IMR-90 (cell line): ENCODE data around the gene AHSA1. TPM values are rescaled to one million over a fixed set of nuclear protein-coding genes. Genes with fewer than 3 reads are reported as not detected.

Source experiments
- ATAC-seq: fragments of 200-7000 bp; cut with Tn5 transposase; 2 replicates; pipeline ENCODE4 v1.9.1; 2020; ENCODE audit warnings: low read depth, mild to moderate bottlenecking, moderate library complexity
- BruUV-seq: library from RNA; stranded (reverse); fragments of 400-500 nt; replicated peaks from 2 replicates; lab custom pipeline; 2021; lab: Mats Ljungman, UMichigan
- CTCF ChIA-PET: fragments of 300-600 bp; formaldehyde crosslinking; extraction: SDS; loops from one replicate; lab custom pipeline; 2021; ENCODE audit warnings: antibody characterized with exemption; lab: Yijun Ruan, JAX
- POLR2A ChIA-PET: fragments of 300-600 bp; sonication (Branson Sonifier 250); formaldehyde crosslinking; loops from one replicate; lab custom pipeline; 2022; ENCODE audit warnings: antibody characterized with exemption; ENCODE audit not compliant: unreplicated experiment; lab: Charles Lee
- DNase-seq: peaks from one replicate; pipeline ENCODE4 v3.0.0; 2013
- H2AFZ ChIP-seq: replicated peaks from 2 replicates; pipeline ENCODE3; 2013; ENCODE audit warnings: low read length, mild to moderate bottlenecking; ENCODE audit not compliant: poor library complexity
- H2AK5ac ChIP-seq: 2 replicates; pipeline ENCODE4 v1.6.1; 2013; ENCODE audit warnings: low read depth, low read length, inconsistent platforms
- H2AK9ac ChIP-seq: replicated peaks from 2 replicates; pipeline ENCODE3; 2013; ENCODE audit warnings: mild to moderate bottlenecking, low read depth, low read length, moderate library complexity; ENCODE audit not compliant: poor library complexity
- H2BK120ac ChIP-seq: 2 replicates; pipeline ENCODE4 v1.6.1; 2013; ENCODE audit warnings: low read depth, low read length, inconsistent platforms
- H2BK15ac ChIP-seq: 3 replicates; pipeline ENCODE4 v1.6.1; 2013; ENCODE audit warnings: low read depth, low read length, inconsistent platforms
- H2BK20ac ChIP-seq: 2 replicates; pipeline ENCODE4 v1.6.1; 2013; ENCODE audit warnings: low read depth, mild to moderate bottlenecking, inconsistent platforms, low read length, moderate library complexity
- H2BK5ac ChIP-seq: 2 replicates; pipeline ENCODE4 v1.6.1; 2013; ENCODE audit warnings: mild to moderate bottlenecking, low read depth, low read length, inconsistent platforms; ENCODE audit not compliant: poor library complexity, severe bottlenecking
- H3K14ac ChIP-seq: replicated peaks from 2 replicates; pipeline ENCODE4 v1.6.1; 2013; ENCODE audit warnings: low read depth, low read length, inconsistent platforms
- H3K18ac ChIP-seq: 2 replicates; pipeline ENCODE4 v1.6.1; 2013; ENCODE audit warnings: low read depth, low read length, control low read depth
- H3K23ac ChIP-seq: 2 replicates; pipeline ENCODE4 v1.6.1; 2013; ENCODE audit warnings: low read depth, low read length, inconsistent platforms
- H3K27ac ChIP-seq: 2 replicates; pipeline ENCODE4 v1.5.1; 2013; ENCODE audit warnings: mild to moderate bottlenecking, control low read depth, low read length; ENCODE audit not compliant: insufficient read depth
- H3K27me3 ChIP-seq: 2 replicates; pipeline ENCODE4 v1.6.1; 2013; ENCODE audit warnings: low read length; ENCODE audit not compliant: control insufficient read depth, insufficient read depth
- H3K36me3 ChIP-seq: 2 replicates; pipeline ENCODE4 v1.6.1; 2013; ENCODE audit warnings: low read length, mixed read lengths; ENCODE audit not compliant: control insufficient read depth, insufficient read depth
- H3K4ac ChIP-seq: 2 replicates; pipeline ENCODE4 v1.6.1; 2013; ENCODE audit warnings: low read depth, low read length, inconsistent platforms
- H3K4me1 ChIP-seq: 2 replicates; pipeline ENCODE4 v1.6.1; 2013; ENCODE audit warnings: low read length, mixed read lengths; ENCODE audit not compliant: control insufficient read depth, insufficient read depth
- H3K4me2 ChIP-seq: 2 replicates; pipeline ENCODE4 v1.6.1; 2013; ENCODE audit warnings: low read depth, mild to moderate bottlenecking, control low read depth, low read length, moderate library complexity
- H3K4me3 ChIP-seq: 2 replicates; pipeline ENCODE4 v1.5.1; 2013; ENCODE audit warnings: low read depth, mild to moderate bottlenecking, control low read depth, low read length, moderate library complexity; ENCODE audit not compliant: insufficient read depth
- H3K56ac ChIP-seq: 2 replicates; pipeline ENCODE4 v1.6.1; 2013; ENCODE audit warnings: low read length, inconsistent platforms; ENCODE audit not compliant: insufficient read depth; ENCODE audit errors: extremely low read depth
- H3K79me1 ChIP-seq, 2 experiments: 2 replicates each; pipeline ENCODE4 v1.6.1; 2013; ENCODE audit warnings: low read length in 2 of 2, inconsistent platforms in 1 of 2, low read depth in 1 of 2
- H3K9ac ChIP-seq: 2 replicates; pipeline ENCODE4 v1.6.1; 2013; ENCODE audit warnings: low read depth, low read length, control low read depth
- H3K9me1 ChIP-seq: 2 replicates; pipeline ENCODE4 v1.6.1; 2013; ENCODE audit warnings: low read length, inconsistent platforms; ENCODE audit not compliant: insufficient read depth
- H3K9me3 ChIP-seq: 2 replicates; pipeline ENCODE4 v1.6.1; 2013; ENCODE audit warnings: low read length; ENCODE audit not compliant: control insufficient read depth, insufficient read depth
- H4K20me1 ChIP-seq: 2 replicates; pipeline ENCODE4 v1.6.1; 2013; ENCODE audit warnings: low read length, inconsistent platforms; ENCODE audit not compliant: insufficient read depth
- H4K5ac ChIP-seq: 2 replicates; pipeline ENCODE4 v1.6.1; 2013; ENCODE audit warnings: mild to moderate bottlenecking, low read depth, low read length, control low read depth
- H4K8ac ChIP-seq, 2 experiments: 2 replicates each; pipeline ENCODE4 v1.6.1; 2013; ENCODE audit warnings: low read depth in 2 of 2, low read length in 2 of 2, control low read depth in 1 of 2, inconsistent platforms in 1 of 2
- H4K91ac ChIP-seq: 2 replicates; pipeline ENCODE4 v1.6.1; 2013; ENCODE audit warnings: low read depth, low read length, inconsistent platforms; ENCODE audit not compliant: insufficient read depth
- CEBPB ChIP-seq: IDR thresholded peaks from 2 replicates; pipeline ENCODE4 v1.6.1; 2012; ENCODE audit warnings: low read depth, low read length, improper control_type of control experiment
- CHD1 ChIP-seq: IDR thresholded peaks from 2 replicates; pipeline ENCODE4 v1.6.1; 2012; ENCODE audit warnings: low read depth, low read length, improper control_type of control experiment
- MXI1 ChIP-seq: IDR thresholded peaks from 2 replicates; pipeline ENCODE4 v1.6.1; 2012; ENCODE audit warnings: low read depth, mild to moderate bottlenecking, low read length, moderate library complexity, borderline replicate concordance
- NFE2L2 ChIP-seq: fragments of 150-350 bp; IDR thresholded peaks from 2 replicates; pipeline ENCODE4 v1.6.1; 2016; ENCODE audit warnings: low read depth, mild to moderate bottlenecking, low read length
- RAD21 ChIP-seq: IDR thresholded peaks from 2 replicates; pipeline ENCODE4 v1.6.1; 2012; ENCODE audit warnings: low read length, improper control_type of control experiment
- RCOR1 ChIP-seq: IDR thresholded peaks from 2 replicates; pipeline ENCODE4 v1.6.1; 2012; ENCODE audit warnings: mild to moderate bottlenecking, low read length, improper control_type of control experiment; ENCODE audit not compliant: insufficient replicate concordance
- RFX5 ChIP-seq: IDR thresholded peaks from 2 replicates; pipeline ENCODE4 v1.8.0; 2012; ENCODE audit warnings: low read depth, mild to moderate bottlenecking, low read length, moderate library complexity
- SMC3 ChIP-seq: fragments of 150-350 bp; IDR thresholded peaks from 2 replicates; pipeline ENCODE4 v1.6.1; 2016; ENCODE audit warnings: low read depth, mild to moderate bottlenecking, antibody characterized with exemption, low read length, moderate library complexity
- WGBS, 2 experiments: methylation state at CpG; one replicate each; pipeline versions ENCODE4 v1.1.5 to v1.1.7; 2013; ENCODE audit warnings: missing lambda C conversion rate in 2 of 2; ENCODE audit not compliant: insufficient read length in 1 of 2; ENCODE audit errors: extremely low coverage in 2 of 2; 5-methylcytosine and 5-hydroxymethylcytosine counted together
- dilution Hi-C: fragments of 300-500 bp; cut with HindIII; formaldehyde crosslinking; loops from one replicate; pipeline ENCODE4 v1.14.3; 2018; ENCODE audit warnings: low sequenced_read_pairs; ENCODE audit not compliant: unreplicated experiment
- in situ Hi-C: fragments of 300-500 bp; cut with MboI; formaldehyde crosslinking; loops from 3 replicates; pipeline ENCODE4 v1.14.3; 2019; ENCODE audit warnings: low sequenced_read_pairs, inconsistent platforms, mixed read lengths
- intact Hi-C: fragments of 100-400 bp; cut with micrococcal nuclease; formaldehyde crosslinking; loops from 2 replicates; pipeline ENCODE4 v1.10.0; 2022
- polyA plus RNA-seq, 3 experiments: library from polyadenylated mRNA; depleted of rRNA; stranded (reverse); fragments of >200 nt; gene quantifications; 2 replicates each; pipeline ENCODE4 v1.2.3, GENCODE V29; 2012; ENCODE audit warnings: low replicate concordance in 1 of 3
- total RNA-seq: library from RNA; depleted of rRNA; stranded (reverse); fragments of >200 nt; gene quantifications from 2 replicates; pipeline ENCODE4 v1.2.3, GENCODE V29; 2012
- TF ChIP-seq, protein P1 (sequence below): fragments of 150-350 bp; IDR thresholded peaks from 2 replicates; pipeline ENCODE4 v1.6.1; 2017; ENCODE audit warnings: mild to moderate bottlenecking, antibody characterized with exemption, low read length, low read depth

The AHSA1 gene
- total and polyA plus RNA-seq, 2 of the 4 experiments (the other 2 are of a cell fraction) = 166 to 252 TPM

DNA sequence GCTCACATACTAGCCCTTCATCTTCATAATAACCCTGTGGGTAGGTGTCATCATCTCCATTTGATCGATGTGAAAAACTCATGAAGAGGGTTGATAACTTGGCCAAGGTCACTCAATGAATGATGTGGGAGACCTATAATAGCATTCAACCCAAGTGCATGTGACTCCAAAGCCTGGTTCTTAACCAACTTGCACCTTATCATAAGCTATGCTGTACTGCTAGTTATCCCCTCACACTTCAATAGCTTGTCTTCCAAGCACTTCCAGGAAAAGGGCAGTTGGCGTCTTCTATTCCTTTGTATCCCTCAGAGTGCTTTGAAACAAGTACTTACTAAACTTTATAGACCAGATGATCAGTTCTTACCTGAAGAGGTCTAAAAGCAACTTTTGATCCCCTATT is 15.7 kb upstream of the AHSA1 start:
- DNase-seq (no peak), ATAC-seq (no peak)
- Histone ChIP-seq H2AK9ac (no peak overlapping the region), H2BK15ac (no peak overlapping the region), H3K36me3 (peaks cover 44% of the 10 kb centered on the region), H3K27ac (no peak overlapping the region), H3K9me1 (0 out of 2 replicates have a peak, but pooled peaks cover 3% of the 10 kb centered on the region), H3K79me1 (no peaks in the 10 kb centered on the region; a peak in 1 of 4 replicates), H3K23ac (no peak overlapping the region), H2BK120ac (no peak overlapping the region), H3K4ac (no peak overlapping the region), H3K4me1 (no peaks in the 10 kb centered on the region), H3K56ac (no peak overlapping the region), H3K4me2 (no peak overlapping the region), H3K9me3 (no peaks in the 10 kb centered on the region), H4K20me1 (no peaks in the 10 kb centered on the region), H4K5ac (no peak overlapping the region), H3K18ac (no peak overlapping the region), H2AFZ (no peak overlapping the region), H2BK20ac (no peak overlapping the region), H3K9ac (no peak overlapping the region), H4K8ac (no peak overlapping the region), H2BK5ac (no peak overlapping the region), H3K4me3 (no peak overlapping the region), H4K91ac (no peak overlapping the region), H3K27me3 (no peaks in the 10 kb centered on the region), H2AK5ac (no peak overlapping the region), H3K14ac (no peak overlapping the region)
- WGBS, 2 experiments = no CpG with 5 or more reads among the region's 2 CpGs
- intact Hi-C loops (no loop called here), dilution Hi-C loops (no loop called here), in situ Hi-C loops (no loop called here)
- ChIA-PET CTCF (no interaction called here), POLR2A (no interaction called here)
- BruUV-seq = no TSS peak
- TF ChIP-seq, protein P1, sequence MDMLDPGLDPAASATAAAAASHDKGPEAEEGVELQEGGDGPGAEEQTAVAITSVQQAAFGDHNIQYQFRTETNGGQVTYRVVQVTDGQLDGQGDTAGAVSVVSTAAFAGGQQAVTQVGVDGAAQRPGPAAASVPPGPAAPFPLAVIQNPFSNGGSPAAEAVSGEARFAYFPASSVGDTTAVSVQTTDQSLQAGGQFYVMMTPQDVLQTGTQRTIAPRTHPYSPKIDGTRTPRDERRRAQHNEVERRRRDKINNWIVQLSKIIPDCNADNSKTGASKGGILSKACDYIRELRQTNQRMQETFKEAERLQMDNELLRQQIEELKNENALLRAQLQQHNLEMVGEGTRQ = no peak
- TF ChIP-seq RCOR1 (no peak), NFE2L2 (no peak), RFX5 (no peak), MXI1 (no peak), CEBPB (no peak), SMC3 (no peak), CHD1 (no peak), RAD21 (no peak)
